ENCODE measurements around the gene BBS5. TPM values are rescaled to one million over a fixed set of nuclear protein-coding genes. Genes with fewer than 3 reads are reported as not detected.
"Not testable (repeated sequence)": the region's sequence is repeated elsewhere in the genome, so short reads cannot be mapped to it uniquely, and the experiment has no call there.

Gene BBS5
- polyA plus RNA-seq, 5 donors: 10.2 to 17.8 (median 14.7) TPM

DNA sequence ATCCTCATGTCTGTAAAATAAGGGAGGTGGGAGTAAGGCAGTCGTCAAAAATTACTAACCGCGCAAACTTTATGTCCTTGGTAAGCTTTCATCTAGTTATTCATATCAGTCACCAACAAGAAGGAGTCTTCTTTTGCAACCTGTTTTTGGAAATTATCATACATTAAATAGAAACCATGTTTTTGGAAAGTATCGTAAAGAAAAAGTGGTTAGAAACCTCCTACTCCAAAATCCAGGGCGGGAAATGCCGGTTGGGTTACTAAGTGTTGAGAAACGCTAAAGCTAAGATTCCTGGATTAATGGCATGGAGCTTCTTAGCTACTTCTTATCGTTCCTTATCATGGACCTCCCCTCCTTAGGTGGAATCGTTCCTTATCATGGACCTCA, 778 bp downstream of the BBS5 start:
- no peak for DNase-seq

DNA sequence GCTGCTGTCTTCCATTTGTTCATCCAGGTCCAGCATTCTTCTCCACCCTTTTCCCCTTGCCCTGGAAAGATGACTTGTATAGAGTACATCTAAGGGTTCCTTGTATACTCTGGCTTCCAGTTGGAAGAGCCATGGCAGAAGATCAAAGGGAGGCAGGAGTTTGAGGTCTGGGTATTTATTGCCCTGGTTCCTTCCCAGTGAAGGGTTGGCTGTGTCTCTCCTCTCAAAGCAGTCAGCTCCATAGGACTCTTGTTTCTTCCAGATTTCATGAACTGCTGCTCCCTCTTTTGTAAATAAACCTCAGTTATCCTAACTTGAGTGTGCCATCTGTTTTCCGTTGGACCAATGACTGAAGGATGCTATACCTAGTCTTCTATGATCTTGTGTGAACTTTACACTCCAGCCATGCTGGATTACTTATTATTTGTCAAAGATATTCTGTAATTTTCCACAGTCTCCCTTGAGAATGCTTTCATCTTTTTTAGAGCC, 6.4 kb downstream of the BBS5 start:
- DNase-seq: no peak

DNA sequence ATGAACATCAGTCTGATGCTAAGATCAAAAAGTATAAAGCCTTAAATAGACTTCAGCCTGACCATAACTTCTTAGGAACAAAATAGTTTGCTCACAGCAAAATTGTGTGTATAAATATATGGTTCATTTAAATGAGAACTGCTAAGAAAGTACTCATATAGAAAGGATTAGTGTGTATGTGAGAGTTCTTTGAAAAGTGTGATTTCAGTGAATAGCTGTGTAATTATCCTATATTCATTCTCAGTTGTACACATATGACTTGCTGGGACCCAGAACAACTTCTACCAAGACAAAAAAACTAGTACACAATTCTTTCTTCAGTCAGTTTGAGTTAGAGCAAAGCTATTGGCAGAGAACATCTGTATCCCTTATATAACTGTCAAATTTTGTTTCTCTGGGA, 7.2 kb downstream of the BBS5 start:
- DNase-seq: no peak

DNA sequence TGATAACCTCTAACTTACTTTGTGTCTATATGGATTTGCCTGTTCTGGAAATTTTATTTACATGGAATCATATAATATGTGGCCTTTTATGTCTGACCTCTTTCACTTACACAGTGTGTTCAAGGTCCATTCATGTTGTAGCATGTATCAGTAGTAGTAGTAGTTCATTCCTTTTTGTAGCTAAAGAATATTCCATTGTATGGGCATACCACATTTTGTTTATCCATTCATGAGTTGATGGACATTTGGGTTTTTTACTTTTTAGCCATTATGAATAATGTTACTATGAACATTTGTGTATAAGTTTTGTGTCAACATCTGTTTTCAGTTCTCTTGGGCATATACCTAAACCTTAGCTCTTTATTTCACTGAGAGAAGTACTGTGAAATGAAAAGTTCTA, 11.5 kb downstream of the BBS5 start:
- no peak for DNase-seq

DNA sequence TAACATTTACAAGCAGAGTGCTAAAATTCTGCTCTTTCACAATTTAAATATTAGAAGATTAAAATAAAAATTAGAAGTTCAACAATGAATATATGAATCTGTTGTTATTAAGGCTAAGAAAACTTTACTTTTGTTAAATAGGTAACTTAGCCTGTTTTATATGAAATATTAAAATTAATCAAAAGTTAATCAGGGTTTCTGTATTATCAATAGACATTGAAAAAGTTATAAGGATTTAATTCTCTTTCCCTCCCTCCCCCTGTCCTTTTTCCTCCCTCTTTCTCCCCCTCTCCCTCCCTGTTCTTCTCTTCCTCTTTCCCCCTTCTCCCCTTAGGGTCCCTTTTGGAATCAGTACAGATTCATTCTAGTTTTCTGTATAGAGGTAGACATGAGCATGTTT, 12.1 kb downstream of the BBS5 start:
- DNase-seq: no peak

DNA sequence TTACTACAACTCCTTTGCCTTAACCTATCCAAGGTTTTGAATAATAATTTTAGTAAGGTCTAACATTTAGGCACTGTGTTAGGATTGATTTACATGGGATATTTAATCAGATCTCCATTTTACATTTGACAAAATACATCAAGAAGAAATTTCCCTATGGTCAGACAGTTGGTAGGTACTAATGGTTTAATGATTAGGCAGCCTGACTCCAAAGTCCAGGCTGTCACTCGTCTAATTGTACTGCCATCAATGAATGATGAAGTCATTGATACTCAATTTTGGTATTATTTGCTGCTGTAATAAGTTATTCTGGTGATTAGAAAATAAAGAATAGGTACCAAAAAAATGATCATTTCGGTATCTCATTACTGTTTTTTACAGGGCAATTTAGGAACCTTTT, 14.1 kb downstream of the BBS5 start:
- DNase-seq: no peak

DNA sequence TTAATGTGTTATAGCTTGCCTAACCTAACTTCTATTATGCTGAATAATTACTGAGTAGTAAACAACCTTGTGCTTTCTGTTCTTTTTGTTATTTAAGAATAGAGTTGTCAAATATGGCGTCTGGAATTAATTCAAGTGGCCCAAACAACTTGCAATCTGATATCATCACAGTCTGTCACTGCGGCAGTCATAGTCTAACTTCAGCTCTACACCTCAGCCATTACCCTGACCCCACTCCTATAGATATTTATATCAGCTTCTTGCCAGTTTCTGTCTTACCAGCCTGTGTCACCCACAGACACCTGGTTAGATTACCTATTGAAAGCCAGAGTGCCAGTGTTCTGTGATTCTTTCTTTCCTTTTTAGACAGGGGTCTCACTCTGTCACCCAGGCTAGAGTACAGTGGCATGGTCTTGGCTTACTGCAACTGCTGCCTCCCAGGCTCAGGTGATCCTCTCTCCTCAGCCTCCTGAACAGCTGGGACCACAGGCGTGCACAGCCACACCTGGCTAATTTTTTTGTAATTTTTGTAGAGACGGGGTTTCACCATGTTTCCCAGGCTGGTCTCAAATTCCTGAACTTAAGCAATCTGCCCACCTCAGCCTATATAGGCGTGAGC, 16.1 kb downstream of the BBS5 start:
- no peak for DNase-seq

DNA sequence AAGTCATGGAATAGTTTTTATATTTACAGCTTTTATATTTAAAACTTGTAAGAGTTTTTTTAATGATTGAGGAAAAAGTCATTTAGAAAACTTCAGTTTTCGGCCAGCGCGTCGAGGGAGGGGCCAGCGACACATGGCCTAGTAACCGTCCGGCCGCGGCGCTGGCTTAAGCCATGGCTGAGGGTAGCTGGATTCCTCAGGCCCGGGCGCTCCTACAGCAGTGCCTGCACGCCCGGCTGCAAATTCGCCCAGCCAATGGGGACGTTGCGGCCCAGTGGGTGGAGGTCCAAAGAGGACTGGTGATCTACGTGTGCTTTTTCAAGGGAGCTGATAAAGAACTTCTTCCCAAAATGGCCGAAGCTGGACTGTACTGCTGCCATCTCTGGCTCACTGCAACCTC, 25.4 kb downstream of the BBS5 start:
- no peak for DNase-seq

DNA sequence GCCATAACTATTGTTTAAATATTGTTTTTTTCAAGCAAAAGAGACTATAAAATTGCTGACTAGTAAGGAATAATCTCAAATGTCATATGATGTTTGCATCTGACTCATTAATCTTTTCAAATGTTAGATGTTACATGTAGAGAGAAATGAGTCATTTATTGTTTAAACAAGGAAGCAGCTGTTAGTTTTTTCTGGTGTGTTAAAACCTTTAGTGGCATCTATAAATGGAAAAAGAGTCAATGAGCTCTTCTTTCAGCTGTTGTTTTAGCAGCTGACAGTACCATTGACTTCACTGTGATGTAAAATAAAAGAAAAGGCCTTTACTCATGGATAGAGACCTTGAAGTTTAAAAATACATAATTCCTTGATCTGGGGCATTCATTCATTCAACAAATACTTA, 28.4 kb downstream of the BBS5 start:
- no peak for DNase-seq

DNA sequence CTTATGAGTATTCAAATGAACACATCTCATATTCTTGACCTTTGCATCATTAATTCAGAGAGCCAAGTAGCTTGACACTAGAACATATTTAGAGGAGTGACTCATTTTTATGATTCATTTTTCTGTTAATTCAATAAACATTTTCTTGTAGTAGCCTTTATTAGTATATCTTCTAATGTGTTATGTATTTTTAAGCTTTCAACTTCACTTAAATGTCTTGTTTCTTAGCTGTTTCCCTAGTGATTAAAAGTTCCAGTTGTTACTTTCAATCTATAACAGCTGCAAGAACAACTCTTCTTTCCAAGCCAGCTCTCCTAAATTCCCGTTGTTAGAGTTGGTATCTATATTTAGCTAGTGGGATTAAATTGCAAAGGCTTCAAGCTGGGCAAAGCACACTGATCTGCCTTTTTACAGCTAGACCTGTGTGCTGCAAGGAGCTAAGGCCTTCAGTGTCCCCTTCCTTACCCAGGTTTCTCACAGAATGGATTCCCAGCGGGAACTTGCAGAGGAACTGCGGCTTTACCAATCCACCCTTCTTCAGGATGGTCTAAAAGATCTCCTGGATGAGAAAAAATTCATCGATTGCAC, 30.1 kb downstream of the BBS5 start, which contains the start of gene KLHL41:
Gene KLHL41, plus strand, starts transcription at position 405 of the 588 bp plus-strand sequence. Its CDS starts 77 bp downstream, at position 482.
- DNase-seq: no peak

DNA sequence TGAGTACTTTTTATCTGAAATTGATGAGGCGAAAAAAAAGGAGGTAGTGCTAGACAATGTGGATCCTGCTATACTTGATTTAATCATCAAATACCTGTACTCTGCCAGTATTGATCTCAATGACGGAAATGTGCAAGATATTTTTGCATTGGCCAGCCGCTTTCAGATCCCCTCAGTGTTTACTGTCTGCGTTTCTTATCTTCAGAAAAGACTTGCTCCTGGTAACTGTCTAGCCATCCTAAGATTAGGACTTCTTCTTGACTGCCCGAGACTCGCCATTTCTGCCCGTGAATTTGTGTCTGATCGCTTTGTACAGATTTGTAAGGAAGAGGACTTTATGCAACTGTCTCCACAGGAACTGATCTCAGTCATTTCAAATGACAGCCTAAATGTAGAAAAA, 30.7 kb downstream of the BBS5 start:
- no peak for DNase-seq

DNA sequence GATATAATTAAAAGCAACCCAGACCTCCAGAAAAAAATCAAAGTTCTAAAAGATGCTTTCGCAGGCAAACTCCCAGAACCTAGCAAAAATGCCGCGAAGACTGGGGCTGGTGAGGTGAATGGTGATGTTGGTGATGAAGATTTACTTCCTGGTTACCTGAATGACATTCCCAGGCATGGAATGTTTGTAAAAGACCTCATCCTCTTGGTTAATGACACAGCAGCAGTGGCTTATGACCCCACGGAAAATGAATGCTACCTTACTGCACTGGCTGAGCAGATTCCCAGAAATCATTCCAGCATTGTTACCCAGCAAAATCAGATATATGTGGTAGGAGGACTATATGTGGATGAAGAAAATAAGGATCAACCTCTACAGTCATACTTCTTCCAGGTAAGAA, 31.2 kb downstream of the BBS5 start:
- no peak for DNase-seq

DNA sequence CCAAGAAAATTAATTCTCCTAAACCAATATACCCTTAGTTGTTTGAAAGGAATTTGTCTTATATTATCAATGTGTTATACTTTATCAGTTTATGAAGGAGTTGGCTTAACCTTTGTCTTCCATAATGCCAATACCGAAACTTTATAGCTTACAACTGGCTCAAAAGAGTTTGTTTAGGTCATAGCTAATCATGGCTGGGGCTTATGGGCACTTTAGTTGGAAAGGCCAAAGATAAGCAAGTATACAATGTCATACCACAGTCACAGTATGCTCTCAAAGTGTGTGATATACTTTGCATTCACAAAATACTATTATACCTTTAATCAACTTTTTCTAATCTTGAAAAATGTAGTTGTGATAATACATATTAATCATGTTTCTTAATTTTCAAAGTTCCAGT, 32.5 kb downstream of the BBS5 start:
- no peak for DNase-seq

DNA sequence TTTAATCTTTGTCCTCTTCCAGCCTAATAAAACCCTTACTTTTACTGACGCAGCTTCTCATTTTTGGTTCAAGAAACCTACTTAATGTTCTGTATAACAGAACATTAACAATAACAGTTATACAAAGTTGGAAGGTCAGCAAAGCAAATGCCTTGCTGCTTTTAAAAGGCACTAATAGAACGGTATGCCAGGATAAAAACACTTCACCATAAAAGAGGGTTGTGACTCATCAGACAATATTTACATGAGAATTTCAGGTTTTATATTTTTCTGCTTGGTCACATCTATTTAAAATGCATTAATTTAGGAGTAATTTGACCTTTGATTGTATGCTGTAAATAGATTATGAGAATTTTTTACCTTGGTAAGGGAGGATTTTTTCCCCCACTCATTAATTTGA, 33.2 kb downstream of the BBS5 start:
- no peak for DNase-seq

DNA sequence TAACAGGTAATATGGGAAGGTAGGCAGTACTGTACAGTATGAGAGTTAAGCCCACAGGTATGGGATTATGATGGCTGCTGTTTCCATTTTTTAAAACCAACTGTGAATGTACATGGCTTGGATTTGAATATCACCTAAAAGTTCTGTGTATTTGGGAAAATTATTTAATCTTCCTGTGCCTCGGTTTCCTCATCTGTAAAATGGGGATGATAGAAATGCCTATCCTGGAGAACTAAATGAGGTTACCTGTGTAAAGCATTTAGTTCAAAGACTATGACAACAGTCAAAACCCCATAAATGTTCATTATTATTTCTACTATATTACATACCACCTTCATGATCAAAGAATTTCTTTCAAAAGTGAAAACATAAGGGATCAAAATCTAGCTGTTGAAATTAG, 33.8 kb downstream of the BBS5 start:
- no peak for DNase-seq

DNA sequence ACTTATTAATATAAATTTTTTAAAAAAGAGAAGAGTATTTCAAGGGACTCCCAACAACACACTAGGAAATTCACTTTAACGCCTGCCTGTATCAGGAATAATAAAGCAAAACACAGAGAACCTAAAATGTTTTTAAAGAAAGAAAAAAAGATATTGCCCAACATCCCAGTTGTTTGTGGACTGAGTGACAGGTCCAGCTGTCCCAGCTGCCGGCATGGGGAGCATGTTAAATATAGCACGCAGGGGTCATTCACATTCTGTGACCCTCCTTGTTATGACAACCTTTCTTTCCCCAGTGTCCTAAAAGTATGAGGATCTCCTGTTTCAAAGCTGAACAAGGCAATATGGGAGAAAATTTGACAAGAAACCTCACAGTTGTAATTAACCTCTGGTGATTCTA, 34.6 kb downstream of the BBS5 start:
- DNase-seq: peak in 1 of 2 donors; percentile 9

DNA sequence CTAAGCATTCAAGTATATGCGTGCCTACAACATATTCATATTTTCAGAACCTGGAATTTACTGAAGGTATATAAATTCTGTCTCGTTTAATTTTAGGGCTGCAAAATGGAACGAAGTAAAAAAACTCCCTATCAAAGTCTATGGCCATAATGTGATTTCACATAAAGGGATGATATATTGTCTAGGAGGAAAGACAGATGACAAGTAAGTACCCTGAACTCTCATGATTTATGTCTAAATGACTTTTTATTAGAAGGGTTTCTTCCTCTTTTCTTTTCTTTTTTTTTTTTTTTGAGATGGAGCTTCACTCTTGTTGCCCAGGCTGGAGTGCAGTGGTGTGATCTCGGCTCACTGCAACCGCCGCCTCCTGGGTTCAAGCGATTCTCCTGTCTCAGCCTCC, 35.5 kb downstream of the BBS5 start:
- DNase-seq: not testable (repeated sequence)

DNA sequence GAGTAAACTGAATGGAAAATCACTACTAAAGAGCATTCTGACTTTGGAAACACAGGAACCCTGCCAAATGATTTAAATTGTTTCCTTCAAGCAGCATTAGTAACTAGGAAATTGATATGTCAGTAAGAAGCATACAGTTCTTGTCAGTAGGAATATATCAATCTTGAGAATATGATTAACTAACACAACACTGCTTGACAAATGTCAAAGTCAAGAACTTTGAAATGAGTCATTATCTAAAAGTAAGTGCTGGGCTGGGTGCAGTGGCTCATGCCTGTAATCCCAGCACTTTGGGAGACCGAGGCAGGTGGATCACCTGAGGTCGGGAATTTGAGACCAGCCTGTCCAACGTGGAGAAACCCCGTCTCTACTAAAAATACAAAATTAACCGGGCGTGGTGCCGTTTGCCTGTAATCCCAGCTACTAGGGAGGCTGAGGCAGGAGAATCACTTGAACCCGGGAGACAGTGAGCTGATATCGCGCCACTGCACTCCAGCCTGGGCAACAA, 37.2 kb downstream of the BBS5 start:
- DNase-seq: not testable (repeated sequence)

DNA sequence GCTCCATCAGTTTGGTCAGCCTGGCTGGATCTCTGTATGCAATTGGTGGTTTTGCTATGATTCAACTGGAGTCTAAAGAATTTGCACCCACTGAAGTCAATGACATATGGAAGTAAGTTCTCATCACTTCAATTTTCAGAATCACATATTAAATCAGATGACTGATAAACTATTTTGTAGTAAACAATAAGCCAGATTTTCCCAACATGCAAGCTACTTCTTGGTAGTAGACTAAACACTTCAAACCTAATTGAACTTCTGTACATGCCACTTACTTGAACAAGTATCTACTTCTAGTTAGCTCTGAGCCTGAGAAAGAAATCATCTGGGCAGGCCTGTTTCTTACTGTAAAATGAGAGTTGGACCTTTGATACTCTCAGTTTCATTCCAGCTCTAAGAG, 41.6 kb downstream of the BBS5 start:
- peak in 1 of 2 donors; percentile 14 for DNase-seq

DNA sequence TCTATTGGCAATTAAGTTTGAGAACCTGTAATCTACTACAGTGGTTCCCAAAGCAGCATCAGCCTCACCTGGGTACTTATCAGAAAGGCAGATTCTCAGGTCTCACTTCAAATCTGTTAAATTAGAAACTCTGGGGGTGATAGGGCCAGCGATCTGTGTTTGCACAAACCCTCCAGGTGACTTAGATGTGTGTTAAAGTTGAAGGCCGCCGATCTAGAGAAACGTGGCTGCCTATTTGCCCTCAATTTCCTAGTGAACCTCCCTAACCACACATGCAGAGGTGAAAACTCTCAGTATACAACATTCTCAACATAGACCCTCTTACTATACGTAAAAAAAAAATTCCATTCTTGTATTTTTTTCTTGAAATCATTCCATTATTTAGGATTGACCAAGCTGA, 44.4 kb downstream of the BBS5 start:
- DNase-seq: no peak

DNA sequence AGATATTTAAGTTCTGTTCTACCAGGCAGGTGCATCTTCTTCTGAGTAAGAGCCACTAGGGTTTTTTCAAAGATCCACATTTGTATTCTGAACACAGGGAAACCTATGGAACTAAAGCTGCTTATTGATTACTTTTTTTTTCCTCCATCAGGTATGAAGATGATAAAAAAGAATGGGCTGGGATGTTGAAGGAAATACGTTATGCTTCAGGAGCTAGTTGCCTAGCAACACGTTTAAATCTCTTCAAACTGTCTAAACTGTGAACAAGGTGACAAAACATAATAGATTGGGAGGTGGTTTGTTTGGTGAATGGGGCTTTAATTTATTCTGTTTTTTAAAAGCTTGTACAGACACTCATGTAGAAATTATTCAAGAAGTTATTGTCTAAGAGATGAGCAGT, 46.1 kb downstream of the BBS5 start:
- DNase-seq: no peak

DNA sequence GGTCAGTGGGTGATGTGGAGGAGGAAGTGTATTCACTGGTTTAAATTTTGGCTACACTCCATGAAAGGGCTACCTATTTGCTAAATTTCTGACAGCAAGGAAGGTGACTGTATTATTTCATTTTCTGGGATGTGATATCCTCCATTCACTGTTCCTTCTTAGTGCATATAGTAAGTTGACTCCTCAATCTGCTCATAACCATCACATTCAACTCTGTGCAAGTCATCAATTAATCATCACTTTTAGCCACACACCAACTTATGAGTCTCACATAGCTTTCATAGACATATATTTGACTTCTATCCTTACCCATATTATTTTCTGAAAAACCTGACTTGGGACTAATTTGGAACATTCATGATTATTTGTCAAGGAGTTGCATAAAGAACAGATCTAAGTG, 47.2 kb downstream of the BBS5 start:
- no peak for DNase-seq

DNA sequence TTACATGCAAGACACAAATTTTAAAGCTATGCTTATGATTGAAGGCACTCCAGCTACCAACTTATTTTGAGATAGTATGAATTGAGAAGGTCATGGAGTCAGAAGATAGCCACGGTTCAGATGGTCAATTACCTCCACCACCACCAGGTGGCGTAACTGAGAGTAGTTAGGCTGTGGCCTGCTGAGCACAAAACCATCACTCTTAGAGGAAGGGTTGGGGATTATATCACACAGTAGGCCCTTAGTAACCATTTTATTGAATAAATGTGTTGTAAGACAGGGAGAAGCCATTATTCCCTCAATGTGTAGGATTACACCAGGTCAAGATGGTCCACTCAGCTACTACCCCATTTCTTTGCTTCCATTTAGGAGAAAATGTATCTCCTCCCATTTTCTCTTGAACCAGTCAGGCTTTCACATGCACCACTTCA, 49.0 kb downstream of the BBS5 start:
- peak in 1 of 2 donors; percentile 29 for DNase-seq

DNA sequence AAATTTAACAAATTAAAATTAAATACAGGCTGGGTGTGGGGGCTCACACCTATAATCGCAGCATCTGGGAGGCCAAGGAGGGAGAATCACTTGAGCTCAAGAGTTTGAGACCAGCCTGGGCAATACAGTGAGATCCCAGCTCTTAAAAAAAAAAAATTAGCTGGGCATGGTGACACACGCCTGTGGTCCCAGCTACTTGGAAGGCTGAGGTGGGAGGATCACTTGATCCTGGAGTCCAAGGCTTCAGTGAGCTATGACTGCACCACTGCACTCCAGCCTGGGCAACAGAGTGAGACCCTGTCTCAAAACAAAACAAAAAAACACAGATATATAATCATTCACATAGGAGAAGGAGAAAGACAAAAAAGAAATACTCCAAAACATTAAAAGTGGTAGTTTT, 60.2 kb downstream of the BBS5 start:
- not testable (repeated sequence) for DNase-seq

All from right lung (tissue), 5 donors.